NK-92 (cell line): ENCODE measurements around the gene LSM14A.
"Not testable (repeated sequence)": the region's sequence is repeated elsewhere in the genome, so short reads cannot be mapped to it uniquely, and the experiment has no call there.

Source experiments
- DNase-seq: peaks from one replicate; lab custom pipeline; 2025; ENCODE audit not compliant: unreplicated experiment; lab: John Stamatoyannopoulos, UW

Gene LSM14A

DNA sequence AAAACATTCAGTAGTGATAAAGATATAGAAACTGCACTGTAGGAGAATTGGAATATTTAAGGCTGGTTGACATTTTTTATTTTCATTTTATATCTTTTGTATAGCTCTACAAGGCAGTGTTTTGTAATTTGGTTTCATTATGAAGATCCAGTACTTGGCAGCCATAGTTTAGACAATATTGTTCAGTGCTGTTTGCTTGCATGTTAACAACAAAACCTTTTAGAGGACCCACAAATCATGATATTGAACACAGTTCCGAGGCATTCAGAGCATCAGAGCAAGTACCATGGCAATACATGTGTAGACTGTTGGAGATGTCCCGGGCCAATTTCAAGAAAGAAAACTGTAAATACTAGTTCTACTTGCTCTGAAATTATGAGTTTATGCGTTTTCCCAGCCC lies 56.5 kb downstream of the LSM14A start:
- DNase-seq: no peak

- no peak for DNase-seq
These were observed 57.4 kb downstream of the LSM14A start for GRCh38 chr19:34229721-34230120.

- DNase-seq: no peak
These were observed 58.5 kb downstream of the LSM14A start for GRCh38 chr19:34230820-34231219.

- no peak for DNase-seq
These were observed 59.1 kb downstream of the LSM14A start for GRCh38 chr19:34231439-34231838.

- DNase-seq: no peak
These were observed 60.5 kb downstream of the LSM14A start for GRCh38 chr19:34232566-34233481.

DNA sequence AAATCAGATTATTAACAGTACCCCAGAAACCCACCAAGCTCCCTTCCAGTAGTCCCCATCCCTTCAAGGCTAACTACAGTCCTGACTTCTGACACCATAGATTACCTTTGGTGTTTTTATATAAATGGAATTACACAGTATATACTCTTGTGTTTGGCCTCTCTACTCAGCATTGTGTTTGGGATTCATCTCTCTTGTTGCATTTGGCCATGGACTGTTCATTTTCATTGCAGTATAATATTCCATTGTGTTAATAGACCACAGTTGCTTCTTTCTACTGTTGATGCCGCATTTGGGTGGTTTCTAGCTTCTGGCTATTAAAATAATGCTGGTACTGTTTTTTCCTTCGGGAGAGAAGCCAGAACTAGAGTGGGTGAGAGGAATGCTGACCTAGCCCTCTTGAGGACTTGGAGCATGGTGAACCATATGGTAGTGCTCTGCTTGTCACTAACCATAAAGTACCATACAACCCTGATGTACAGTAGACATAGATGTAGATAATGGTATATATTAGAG lies 63.2 kb downstream of the LSM14A start:
- DNase-seq: no peak

DNA sequence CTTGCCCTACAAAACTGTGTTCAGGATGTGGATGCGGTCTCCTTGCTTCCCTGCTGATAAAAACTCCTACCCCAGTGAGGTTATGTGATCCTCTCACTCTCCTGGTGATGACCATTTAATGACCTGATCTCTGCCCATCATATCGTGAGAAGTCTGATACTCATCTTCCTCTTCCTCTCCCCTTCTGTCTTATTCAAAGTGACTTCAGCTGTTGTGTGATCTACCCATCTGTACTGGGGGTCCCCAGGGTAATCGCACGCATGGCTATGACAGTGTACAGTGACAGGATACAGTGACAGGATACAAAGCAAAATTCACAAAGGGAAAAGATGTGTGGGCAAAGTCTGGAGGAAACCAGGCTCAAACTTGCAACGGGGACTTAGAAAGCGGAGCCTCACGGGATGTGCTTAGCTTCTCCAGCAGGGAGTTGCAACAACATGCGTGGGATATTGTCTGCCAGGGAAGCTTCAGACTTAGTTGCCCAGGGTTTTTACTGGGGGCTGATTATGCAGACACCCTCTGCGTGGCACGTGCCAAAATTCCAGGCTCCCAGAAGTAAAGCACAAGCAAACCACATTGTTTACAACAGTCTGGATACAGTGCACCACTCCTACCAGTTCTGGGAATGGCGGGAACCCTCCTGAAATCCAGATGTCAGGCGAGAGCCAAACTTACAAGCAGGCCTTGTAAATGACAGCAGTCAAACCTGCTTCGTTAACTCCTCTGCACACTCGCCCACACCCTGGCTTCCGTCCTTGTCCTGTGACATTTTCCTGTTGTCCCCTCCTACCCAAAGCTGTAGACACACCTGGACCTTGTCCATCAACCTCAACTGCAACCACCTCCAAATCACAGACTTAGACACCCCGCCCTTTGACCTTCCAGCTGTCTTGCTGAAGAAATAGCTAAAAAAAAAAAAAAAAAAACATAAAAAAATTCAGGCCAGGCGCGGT lies 64.0 kb downstream of the LSM14A start:
- DNase-seq: no peak

DNA sequence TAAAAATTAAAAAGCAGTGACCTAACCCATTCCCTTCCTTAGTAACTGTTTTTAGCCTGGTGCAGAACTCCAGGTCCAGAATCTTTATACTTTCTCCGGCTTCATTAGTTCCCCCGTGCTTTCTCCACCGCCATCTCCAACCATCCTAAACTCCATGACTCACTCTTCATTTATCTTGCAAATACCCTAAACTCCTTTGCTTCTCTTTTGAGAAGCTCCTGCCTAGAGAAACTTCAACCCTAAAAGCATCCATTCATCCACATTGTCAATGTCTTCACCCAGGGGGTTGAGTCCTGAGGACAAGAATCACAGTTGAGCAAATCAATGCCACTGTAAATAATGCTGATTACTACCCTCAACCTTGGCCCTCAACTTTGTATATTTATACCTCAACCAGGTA lies 65.0 kb downstream of the LSM14A start:
- DNase-seq: no peak

DNA sequence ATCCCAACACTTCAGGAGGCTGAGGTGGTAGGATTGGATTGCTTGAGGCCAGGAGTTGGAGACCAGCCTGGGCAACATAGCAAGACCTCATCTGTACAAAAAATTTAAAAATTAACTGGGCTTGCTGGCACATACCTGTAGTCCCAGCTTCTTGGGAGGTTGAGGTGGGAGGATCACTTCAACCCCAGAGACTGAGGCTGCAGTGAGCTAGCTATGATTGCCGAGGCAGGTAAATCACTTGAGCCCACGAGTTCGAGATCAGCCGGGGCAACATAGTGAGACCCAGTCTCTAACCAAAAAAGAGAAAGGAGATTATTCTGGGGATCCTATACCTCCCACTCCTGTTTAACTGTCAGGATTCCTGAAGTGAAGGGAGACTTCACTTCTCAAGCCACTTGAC lies 65.6 kb downstream of the LSM14A start:
- DNase-seq: no peak

- no peak for DNase-seq
These were observed 69.4 kb downstream of the LSM14A start for GRCh38 chr19:34241513-34242337.

DNA sequence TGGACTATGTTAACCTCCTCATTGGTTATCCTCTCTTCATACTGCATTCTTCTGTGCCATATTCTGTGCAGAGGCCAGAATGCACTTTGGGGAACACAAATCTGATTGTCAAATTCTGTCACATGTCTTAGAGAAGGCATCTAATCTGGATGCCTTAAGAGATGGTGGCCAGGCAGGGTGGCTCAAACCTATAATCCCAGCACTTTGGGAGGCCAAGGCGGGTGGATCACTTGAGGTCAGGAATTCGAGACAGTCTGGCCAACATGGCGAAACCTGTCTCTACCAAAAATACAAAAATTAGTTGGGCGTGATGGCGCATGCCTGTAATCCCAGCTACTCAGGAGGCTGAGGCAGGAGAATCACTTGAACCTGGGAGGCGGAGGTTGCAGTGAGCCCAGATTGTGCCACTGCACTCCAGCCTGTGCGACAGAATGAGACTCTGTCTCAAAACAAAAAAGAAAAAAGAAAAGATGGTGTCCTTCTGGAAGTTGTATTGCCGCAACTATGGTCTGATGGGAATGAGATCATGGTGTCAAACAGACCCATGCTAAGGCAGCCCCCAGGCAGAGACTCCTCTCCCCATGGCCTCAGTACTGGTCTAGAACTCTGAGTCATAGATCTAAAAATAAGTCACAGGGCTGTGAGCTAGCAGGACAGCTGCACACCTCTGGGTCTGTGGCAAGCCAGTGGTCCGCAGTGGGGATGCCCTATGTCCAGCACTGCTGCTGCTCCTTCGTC lies 71.0 kb downstream of the LSM14A start:
- DNase-seq: not testable (repeated sequence)

- no peak for DNase-seq
These were observed 71.7 kb downstream of the LSM14A start for GRCh38 chr19:34243876-34244578.

DNA sequence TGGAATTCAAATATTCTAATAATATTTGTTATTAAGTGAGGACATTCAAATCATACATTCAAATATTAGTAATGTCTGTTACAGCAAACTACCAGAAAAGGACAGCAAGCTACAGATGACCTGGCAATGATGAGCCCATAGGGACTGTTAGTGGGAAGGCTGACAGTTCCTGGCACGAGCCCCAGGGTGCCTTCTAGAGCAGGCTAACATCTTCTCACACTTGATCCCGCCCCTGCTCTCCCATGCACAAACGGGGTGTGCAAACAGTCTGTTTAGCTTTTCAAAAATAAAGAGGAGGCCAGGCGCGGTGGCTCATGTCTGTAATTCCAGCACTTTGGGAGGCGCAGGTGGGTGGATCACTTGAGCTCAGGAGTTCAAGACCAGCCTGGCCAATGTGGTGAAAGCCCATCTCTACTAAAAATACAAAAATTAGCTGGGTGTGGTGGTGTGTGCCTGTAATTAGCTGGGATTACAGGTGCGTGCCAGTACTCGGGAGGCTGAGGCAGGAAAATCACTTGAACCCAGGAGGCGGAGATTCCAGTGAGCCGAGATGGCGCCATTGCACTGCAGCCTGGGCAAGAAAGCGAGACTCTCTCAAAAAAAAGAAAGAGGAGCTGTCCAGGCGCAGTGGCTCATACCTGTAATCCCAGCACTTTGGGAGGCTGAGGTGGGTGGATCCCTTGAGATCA lies 72.5 kb downstream of the LSM14A start:
- DNase-seq: no peak

DNA sequence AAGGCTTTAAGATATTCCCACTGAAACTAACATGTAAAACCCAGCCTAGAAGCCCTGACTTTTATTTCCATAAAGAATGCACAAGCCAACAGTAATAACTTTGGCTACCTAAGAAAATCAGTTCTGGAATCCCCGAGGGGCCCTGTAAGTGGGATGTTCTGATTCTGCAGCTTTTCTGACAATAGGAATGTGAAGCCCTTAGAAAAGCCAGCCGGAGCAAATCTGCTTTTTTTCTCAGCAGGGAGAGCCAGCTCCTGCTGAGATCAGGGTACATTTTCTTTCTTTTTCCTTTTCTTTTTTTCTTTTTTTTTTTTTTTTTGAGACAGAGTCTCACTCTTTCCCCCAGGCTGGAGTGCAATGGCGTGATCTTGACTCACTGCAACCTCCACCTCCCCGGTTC lies 74.0 kb downstream of the LSM14A start:
- DNase-seq: no peak

DNA sequence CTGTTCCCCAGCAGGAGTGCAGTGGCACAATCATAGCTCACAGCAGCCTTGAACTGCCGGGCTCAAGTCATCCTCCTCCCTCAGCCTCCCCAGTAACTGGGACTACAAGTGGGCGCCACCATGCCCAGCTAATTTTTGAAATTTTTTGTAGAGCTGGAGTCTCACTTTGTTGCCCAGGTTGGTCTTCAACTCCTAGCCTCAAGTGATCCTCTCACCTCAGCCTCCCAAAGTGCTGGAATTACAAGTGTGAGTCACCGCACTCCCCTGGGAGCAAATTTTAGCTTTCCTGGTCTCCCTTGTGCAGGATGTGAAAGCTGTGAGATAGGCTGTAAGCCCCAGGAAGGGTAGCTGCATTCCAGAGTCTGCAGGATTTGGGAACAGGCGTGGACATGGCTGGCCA lies 76.6 kb downstream of the LSM14A start:
- DNase-seq: no peak

DNA sequence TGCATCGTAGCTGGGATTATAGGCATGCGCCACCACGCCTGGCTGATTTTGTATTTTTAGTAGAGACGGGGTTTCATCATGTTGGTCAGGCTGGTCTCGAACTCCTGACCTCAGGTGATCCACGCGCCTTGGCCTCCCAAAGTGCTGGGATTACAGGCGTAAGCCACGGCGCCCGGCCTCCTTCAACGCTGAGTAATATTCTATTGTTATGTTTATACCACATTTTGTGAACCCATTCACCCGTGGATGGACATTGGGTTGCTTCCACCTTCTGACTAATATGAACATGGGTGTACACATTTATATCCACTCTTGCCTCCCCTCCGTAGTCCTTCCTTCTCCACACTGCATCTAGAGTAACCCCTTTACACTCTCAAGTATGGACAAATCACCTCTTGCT lies 80.9 kb downstream of the LSM14A start:
- not testable (repeated sequence) for DNase-seq

- DNase-seq: not testable (repeated sequence)
These were observed 81.4 kb downstream of the LSM14A start for GRCh38 chr19:34253681-34254045.

GRCh38 chr19:34254046-34254697 lies 81.9 kb downstream of the LSM14A start, which contains the start of gene GARRE1:
GARRE1 (plus strand) TSS chr19:34254554; CDS start chr19:34300474, 45,920 bp downstream.
- DNase-seq: no peak
